ENCODE results near the gene GALNS. TPM values are rescaled to one million over a fixed set of nuclear protein-coding genes. Genes with fewer than 3 reads are reported as not detected.

The GALNS gene
- total and polyA plus RNA-seq, 2 of the 8 experiments (the other 6 are each of a cell fraction or from before 2014, with no cell fraction given), result 8.9 to 17.8 TPM

DNA sequence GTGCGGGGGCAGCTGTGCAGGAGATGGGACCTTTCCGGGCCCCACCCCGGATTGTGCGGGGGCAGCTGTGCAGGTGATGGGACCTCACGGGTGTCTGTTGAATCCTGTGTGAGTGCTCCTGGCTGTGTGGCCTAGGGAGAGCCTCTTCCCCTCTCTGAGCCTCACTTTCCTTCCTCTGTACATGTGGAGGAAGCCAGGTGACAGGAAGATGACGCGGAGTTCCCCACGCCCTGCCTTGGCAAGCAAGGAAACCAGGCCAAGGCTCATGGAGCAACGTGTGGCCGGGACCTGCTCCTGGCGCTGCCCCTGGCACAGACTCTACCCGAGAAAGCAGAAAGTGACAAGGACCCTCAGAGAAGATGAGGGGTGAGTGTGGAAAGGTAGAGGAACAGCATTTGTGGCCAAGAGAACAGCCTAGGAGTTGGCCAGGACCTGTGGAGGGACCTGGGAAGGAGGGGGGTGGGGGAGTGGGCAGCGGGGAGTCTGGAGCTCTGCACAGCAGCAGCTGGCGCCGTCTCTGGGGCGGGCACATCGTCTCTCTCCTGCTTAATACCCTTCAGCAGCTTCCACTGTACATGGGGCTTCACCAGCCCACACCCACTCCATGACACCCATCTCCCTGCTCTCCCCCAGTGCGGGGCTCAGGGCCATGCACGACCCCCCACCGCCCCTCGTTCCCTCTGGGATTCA is 48.1 kb upstream of the GALNS start:
- no peak overlapping the region for H2BK20ac ChIP-seq (ENCODE audit: low read length)
- no peaks in the 10 kb centered on the region for H3K27me3 ChIP-seq (replicated peaks in 1 of 4; ENCODE audit: control insufficient read depth in 3 of 4, extremely low read depth in 1 of 4, insufficient read depth in 3 of 4, low read length in 3 of 4)
- H3K23ac ChIP-seq (ENCODE audit: insufficient read length), result no peak overlapping the region
- H3K23me2 ChIP-seq (ENCODE audit: low read depth, low read length), result no peaks in the 10 kb centered on the region
- CTCF ChIA-PET (ENCODE audit: partially characterized antibody), result interaction anchor here (0.7 to 1.3 kb wide), 6 partner anchors 18 to 262 kb away, joined by 3 read pairs; no protein-coding TSS in a partner anchor
- H2BK12ac ChIP-seq (ENCODE audit: low read depth, low read length), result peak overlapping the region; percentile 72; the same call in 1 of the 2 replicates
- no peaks in the 10 kb centered on the region for H3K79me2 ChIP-seq (ENCODE audit: control insufficient read depth in 1 of 2, insufficient read depth in 2 of 2, low read length in 2 of 2)
- no peak overlapping the region; the same call in 1 of the 2 replicates for H3K18ac ChIP-seq (ENCODE audit: extremely low read depth, low read length)
- no peaks in the 10 kb centered on the region for H3K9me3 ChIP-seq (ENCODE audit: insufficient read depth in 2 of 2, low read depth in 1 of 2, low read length in 1 of 2)
- H3K4me1 ChIP-seq (replicated peaks in 1 of 4; ENCODE audit: control insufficient read depth in 3 of 4, insufficient read depth in 4 of 4, low read length in 3 of 4), result peaks cover 0 to 8% (median 4%) of the 10 kb centered on the region in 4 experiments; a peak in 3 of 7 replicates
- H3K27ac ChIP-seq (ENCODE audit: low read depth, low read length), result no peak overlapping the region
- H3K4me3 ChIP-seq (ENCODE audit: extremely low read depth in 1 of 4, insufficient read depth in 2 of 4, low read depth in 3 of 4, low read length in 4 of 4), result no peak overlapping the region; a peak in 1 of 8 replicates
- 0 out of 4 replicates have a peak overlapping the region, but pooled peaks of 1 of the 2 experiments have one; percentile 6 for H3K4me2 ChIP-seq (ENCODE audit: insufficient read depth in 1 of 2, low read depth in 2 of 2, low read length in 2 of 2)
- no peaks in the 10 kb centered on the region for H3K79me1 ChIP-seq (ENCODE audit: low read depth, low read length)
- no peak overlapping the region for H2AK5ac ChIP-seq (ENCODE audit: low read depth, low read length)
- no peak overlapping the region for H2BK120ac ChIP-seq (replicated peaks; ENCODE audit: low read depth, low read length)
- POLR2A ChIA-PET (ENCODE audit: partially characterized antibody), result interaction anchor here (1.3 kb wide), 1 partner anchor 47 kb away, joined by 5 read pairs; the partner anchor contains the start of gene TRAPPC2L
- no peak for DNase-seq (ENCODE audit: low read depth in 1 of 2, low spot score in 2 of 2)
- H2BK15ac ChIP-seq (ENCODE audit: low read length), result peak overlapping the region; percentile 25
- 88% methylated on average over 17 of the region's 21 CpGs; no CpG with 5 or more reads in 1 of the 2 experiments for WGBS, 2 experiments (ENCODE audit: extremely low coverage in 1 of 2, insufficient coverage in 1 of 2, insufficient read length in 1 of 2, insufficient replicate concordance in 2 of 2, low coverage in 1 of 2, low lambda C conversion rate in 2 of 2, missing lambda C conversion rate in 1 of 2)
- peak overlapping the region; percentile 63; the same call in 1 of the 2 replicates for H4K8ac ChIP-seq (ENCODE audit: extremely low read depth, insufficient read depth, low read length)
- FAIRE-seq, result no peak
- no peak overlapping the region for H4K91ac ChIP-seq (replicated peaks; ENCODE audit: insufficient read length, low read length)
- no peak overlapping the region for H2AFZ ChIP-seq (ENCODE audit: low read length)
- no peak overlapping the region for H4K5ac ChIP-seq (ENCODE audit: insufficient read length, low read depth, low read length)
- H3K36me3 ChIP-seq (ENCODE audit: control insufficient read depth in 2 of 4, insufficient read depth in 4 of 4, low read length in 3 of 4), result no peaks in the 10 kb centered on the region
- no peak overlapping the region for H3K9ac ChIP-seq (replicated peaks in 1 of 4; ENCODE audit: extremely low read depth in 1 of 4, low read depth in 3 of 4, low read length in 3 of 4)
- H3K56ac ChIP-seq (replicated peaks; ENCODE audit: insufficient read length, low read depth, low read length), result no peak overlapping the region
- 0 out of 2 replicates have a peak overlapping the region, but pooled peaks have one; percentile 24 for H2BK5ac ChIP-seq (ENCODE audit: low read depth, low read length)
- no peak overlapping the region for H3K4ac ChIP-seq (replicated peaks; ENCODE audit: insufficient read length, low read depth, low read length)
- H4K20me1 ChIP-seq (replicated peaks in 1 of 2; ENCODE audit: control insufficient read depth in 1 of 2, insufficient read depth in 2 of 2, low read length in 2 of 2), result peaks cover 0 to 2% of the 10 kb centered on the region in 2 experiments
- H3K14ac ChIP-seq (ENCODE audit: insufficient read length), result no peak overlapping the region
- TF ChIP-seq CBX8 (IDR thresholded peaks at IDR 0.05; ENCODE audit: borderline replicate concordance, low read depth, low read length), result no peak
- no peak for TF ChIP-seq SIN3A (conservative IDR thresholded peaks at IDR 0.05 in 1 of 2, IDR thresholded peaks at IDR 0.05 in 1 of 2; ENCODE audit: low read depth in 1 of 2, low read length in 2 of 2)
- TF ChIP-seq TCF12 (IDR thresholded peaks at IDR 0.05; ENCODE audit: low read depth, low read length), result no peak
- TF ChIP-seq RFX5 (IDR thresholded peaks at IDR 0.05; ENCODE audit: borderline replicate concordance, low read depth, low read length), result no peak
- TF ChIP-seq, protein P1, sequence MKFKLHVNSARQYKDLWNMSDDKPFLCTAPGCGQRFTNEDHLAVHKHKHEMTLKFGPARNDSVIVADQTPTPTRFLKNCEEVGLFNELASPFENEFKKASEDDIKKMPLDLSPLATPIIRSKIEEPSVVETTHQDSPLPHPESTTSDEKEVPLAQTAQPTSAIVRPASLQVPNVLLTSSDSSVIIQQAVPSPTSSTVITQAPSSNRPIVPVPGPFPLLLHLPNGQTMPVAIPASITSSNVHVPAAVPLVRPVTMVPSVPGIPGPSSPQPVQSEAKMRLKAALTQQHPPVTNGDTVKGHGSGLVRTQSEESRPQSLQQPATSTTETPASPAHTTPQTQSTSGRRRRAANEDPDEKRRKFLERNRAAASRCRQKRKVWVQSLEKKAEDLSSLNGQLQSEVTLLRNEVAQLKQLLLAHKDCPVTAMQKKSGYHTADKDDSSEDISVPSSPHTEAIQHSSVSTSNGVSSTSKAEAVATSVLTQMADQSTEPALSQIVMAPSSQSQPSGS (IDR thresholded peaks at IDR 0.05; ENCODE audit: low read length), result no peak
- no peak for TF ChIP-seq USF2 (IDR thresholded peaks at IDR 0.05; ENCODE audit: low read length)
- TF ChIP-seq GABPA (IDR thresholded peaks at IDR 0.05; ENCODE audit: borderline replicate concordance, insufficient read depth, low read length), result no peak
- no peak for TF ChIP-seq RBBP5 (IDR thresholded peaks at IDR 0.05; ENCODE audit: borderline replicate concordance, low read depth, low read length)
